PC-3 (cell line): ENCODE data around the gene PKP2.

Experiments
- CTCF ChIP-seq: fragments of 300-600 bp; sonication (generic); conservative IDR thresholded peaks from 2 replicates; pipeline ENCODE4 v1.5.1; 2017; ENCODE audit warnings: antibody characterized with exemption, low read depth, mild to moderate bottlenecking, low read length
- EZH2 ChIP-seq: fragments of 300-600 bp; sonication (generic); IDR thresholded peaks from one replicate; pipeline ENCODE4 v1.6.1; 2017; ENCODE audit warnings: antibody characterized with exemption, mild to moderate bottlenecking, low read length; ENCODE audit not compliant: unreplicated experiment
- EZH2phosphoT487 ChIP-seq: fragments of 300-600 bp; sonication (generic); IDR thresholded peaks from 2 replicates; pipeline ENCODE4 v1.6.1; 2018; ENCODE audit warnings: mild to moderate bottlenecking, antibody characterized with exemption, low read length, borderline replicate concordance

- TF ChIP-seq CTCF (no peak), EZH2phosphoT487 (no peak), EZH2 (no peak)
These were observed 62.5 kb downstream of the PKP2 start for GRCh38 chr12:32834122-32834521.
